Omental fat pad (tissue), 4 donors: ENCODE measurements around the gene SPART. TPM values are rescaled to one million over a fixed set of nuclear protein-coding genes. Genes with fewer than 3 reads are reported as not detected.
"Not testable (repeated sequence)": the region's sequence is repeated elsewhere in the genome, so short reads cannot be mapped to it uniquely, and the experiment has no call there.

Experiments
- ATAC-seq: fragments of 150-250 bp; one replicate; pipeline ENCODE4 v1.9.1; 2016; ENCODE audit warnings: mild to moderate bottlenecking, moderate library complexity; ENCODE audit not compliant: low FRiP score
- DNase-seq: peaks from one replicate; pipeline ENCODE4 v3.0.0-alpha.2; 2019; ENCODE audit warnings: low spot score
- total RNA-seq, 4 donors: library from RNA; depleted of rRNA; stranded (reverse); fragments of >200 nt; gene quantifications; one replicate each; pipeline ENCODE4 v1.1.0, GENCODE V29; 2016
- TF ChIP-seq, protein P1 (sequence below), 3 donors: fragments of 450-650 bp; IDR thresholded peaks; one replicate each; pipeline ENCODE4 v1.5.1; 2016 to 2017; ENCODE audit warnings: antibody characterized with exemption in 3 of 3, mild to moderate bottlenecking in 3 of 3, moderate library complexity in 2 of 3

Gene SPART
- total RNA-seq, 4 donors from 2014 or later: 70.7 to 98.0 (median 73.6) TPM

DNA sequence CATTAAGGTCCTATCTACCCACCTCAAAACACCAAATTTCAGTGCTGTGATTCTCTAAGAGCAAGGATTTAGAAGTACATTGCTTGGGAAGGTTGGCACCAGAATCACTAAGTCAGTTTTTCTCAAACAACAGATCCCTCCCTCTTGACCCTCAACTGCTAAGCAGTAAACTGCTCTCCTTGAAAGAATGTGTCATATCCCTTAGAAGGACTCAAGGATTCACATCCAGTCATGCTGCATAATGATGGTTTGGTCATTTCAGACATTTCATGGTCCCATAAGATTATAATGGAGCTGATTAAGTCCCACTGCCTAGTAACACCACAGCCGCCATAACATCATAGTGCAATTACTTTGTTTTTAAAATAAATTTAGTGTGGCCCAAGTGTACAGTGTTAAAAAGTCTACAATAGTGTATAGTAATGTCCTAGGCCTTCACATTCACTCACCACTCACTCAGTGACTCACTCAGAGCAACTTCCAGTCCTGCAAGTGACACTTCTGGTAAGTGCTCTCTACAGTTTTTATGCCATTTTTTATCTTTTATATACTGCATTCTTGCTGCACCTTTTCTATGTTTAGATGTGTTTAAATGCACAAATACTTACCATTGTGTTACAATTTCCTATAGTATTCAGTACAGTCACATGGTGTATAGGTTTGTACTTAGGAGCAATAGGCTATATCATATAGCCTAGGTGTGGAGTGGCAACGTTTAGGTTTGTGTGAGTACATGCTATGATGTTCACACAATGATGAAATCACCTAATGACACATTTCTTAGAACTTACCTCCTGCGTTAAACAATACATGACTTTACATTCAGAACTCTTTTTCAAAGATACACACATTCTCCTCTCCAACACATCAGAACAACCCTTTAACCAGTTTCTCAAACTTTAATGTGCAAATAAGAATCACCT, 32.9 kb downstream of the SPART start:
- ATAC-seq (no peak), DNase-seq (no peak)
- TF ChIP-seq, protein P1, sequence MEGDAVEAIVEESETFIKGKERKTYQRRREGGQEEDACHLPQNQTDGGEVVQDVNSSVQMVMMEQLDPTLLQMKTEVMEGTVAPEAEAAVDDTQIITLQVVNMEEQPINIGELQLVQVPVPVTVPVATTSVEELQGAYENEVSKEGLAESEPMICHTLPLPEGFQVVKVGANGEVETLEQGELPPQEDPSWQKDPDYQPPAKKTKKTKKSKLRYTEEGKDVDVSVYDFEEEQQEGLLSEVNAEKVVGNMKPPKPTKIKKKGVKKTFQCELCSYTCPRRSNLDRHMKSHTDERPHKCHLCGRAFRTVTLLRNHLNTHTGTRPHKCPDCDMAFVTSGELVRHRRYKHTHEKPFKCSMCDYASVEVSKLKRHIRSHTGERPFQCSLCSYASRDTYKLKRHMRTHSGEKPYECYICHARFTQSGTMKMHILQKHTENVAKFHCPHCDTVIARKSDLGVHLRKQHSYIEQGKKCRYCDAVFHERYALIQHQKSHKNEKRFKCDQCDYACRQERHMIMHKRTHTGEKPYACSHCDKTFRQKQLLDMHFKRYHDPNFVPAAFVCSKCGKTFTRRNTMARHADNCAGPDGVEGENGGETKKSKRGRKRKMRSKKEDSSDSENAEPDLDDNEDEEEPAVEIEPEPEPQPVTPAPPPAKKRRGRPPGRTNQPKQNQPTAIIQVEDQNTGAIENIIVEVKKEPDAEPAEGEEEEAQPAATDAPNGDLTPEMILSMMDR (IDR thresholded peaks at IDR 0.05): no peak

DNA sequence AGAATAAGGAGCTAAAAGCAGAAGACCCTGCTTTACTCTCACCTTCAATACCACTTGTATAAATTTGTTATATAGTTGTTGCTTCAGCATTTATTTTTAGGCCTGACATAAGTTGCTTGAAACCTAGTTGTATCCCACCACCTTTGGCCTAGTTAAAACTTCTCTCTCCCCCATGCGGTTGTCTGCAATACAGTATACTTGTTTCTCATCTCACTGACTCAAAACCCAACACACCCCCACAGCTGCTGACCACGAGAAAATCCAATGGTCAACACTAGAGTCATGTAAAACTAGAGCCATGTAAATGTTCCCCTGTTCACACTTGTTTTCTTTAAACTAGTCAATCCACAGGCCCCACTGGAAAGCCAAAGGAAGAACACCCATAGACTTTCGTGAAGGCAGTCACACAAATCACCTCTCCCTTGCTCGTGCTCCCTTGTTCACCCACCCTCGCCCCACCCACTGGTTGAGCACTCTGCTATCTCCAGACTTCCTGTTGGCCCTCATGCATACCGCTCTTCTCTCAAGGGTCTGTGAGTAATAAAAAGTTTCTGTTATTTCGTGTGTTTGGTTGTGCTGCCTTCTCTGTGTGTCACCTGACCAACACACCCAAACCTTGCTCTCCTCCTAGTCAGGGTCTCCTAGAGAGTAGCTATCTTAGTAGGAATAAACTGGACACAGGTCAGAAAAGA, 35.6 kb downstream of the SPART start:
- ATAC-seq (no peak), DNase-seq (no peak)

GRCh38 chr13:36302289-36302688, 43.9 kb downstream of the SPART start:
- no peak for DNase-seq
- TF ChIP-seq, protein P1 (IDR thresholded peaks at IDR 0.05): no peak
- no peak for ATAC-seq

More for the DNA sequence above, 35.6 kb downstream of the SPART start:
- TF ChIP-seq, protein P1 (IDR thresholded peaks at IDR 0.05): no peak

DNA sequence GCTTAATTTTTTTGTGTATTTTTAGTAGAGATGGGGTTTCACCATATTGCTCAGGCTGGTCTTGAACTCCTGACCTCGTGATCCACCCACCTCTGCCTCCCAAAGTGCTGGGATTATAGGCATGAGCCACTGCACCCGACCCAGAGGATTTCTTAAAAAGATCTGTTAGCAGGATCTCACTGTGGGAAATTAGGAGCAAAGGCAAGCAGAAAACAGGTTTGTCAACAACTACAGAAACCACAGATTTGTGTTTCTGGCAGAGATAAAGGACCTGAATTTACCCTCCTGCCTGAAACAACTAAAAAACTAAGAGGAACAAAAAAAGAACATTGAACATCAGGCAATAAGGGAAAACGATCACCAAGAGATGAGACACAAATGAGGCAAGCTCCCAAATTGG, 46.7 kb downstream of the SPART start:
- ATAC-seq, DNase-seq: not testable (repeated sequence)

DNA sequence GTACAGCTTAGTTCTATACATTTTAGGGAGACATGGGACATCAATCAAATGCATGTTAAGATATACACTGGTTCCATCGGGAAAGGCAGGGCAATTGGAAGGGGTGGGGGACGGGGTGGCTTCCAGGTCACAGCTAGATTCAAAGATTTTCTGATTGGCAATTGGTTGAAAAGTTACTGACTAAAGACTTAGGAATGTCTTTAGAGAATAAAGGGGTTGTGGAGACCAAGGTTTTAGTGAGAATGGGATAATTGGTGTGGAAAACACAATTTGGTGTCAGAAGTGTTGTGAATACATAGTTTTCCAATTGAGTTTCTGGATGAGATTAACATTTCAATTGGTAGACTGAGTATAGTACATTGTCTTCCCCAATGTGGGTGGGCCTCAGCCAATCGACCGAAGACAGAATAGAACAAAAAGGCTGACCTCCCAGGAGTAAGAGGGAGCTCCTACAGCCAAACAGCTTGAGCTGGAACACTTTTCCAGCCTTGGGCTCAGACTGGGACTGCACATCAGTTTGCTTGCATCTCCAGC, 47.6 kb downstream of the SPART start:
- ATAC-seq (no peak), DNase-seq (no peak)
- TF ChIP-seq, protein P1 (IDR thresholded peaks at IDR 0.05): no peak

DNA sequence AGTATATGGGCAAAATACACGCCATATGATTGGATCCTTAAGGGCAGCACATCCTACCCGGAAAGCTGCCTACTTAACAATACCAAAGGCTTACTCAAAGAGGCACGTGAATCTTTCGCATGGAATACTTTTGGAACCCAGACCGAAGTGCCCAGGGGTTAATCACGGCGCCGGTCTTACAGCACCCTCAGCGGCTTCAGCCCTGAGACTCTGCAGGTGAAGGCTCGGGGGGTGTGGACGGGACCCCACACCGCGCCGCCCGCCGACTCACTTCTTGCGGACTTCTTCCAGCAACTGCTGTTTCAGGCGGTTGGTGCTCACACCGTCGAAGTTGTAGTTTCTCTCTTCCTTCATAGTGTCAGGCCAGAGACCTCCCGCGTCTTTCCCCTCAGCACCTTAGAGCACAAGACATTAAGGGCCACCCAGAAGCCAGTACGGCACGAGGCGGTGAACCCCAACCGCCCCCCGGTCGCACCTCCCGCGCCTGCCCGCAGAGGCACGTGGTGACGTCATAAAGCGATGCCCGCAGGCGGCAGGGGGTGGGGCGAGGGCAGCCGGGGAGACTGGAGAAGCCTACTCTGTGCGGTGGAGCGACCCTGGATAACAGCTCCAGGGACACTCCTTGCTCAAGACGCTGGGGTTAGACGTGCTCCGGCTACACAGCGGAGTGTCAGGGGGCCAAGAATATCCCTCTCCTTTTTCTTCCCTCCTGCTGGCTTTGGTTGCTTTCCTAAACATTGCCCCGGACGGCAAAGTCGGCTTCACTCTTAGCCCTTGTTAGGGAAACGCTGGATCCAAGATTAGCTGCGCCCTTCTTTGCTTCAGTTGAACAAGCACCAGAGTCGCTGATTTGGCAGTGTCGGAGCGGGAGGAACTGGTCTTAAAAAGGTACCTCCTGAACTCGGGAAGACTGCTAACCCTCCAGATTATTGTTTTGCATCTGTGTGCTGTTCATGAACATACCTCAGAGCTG, 48.5 kb downstream of the SPART start, which contains the start of gene CCDC169:
Gene CCDC169 (minus strand): TSS at position 449 of the 973 bp plus-strand sequence. CDS start 95 bp downstream, at position 354.
- TF ChIP-seq, protein P1 (IDR thresholded peaks at IDR 0.05): no peak
- DNase-seq (peak; percentile 50), ATAC-seq (peak; percentile 92)
